Neuronal stem cell (in vitro differentiated cells): Measurements from ENCODE around the gene CHCHD3.

Experiments
- DNase-seq: peaks from one replicate; pipeline ENCODE4 v3.0.0-alpha.2; 2013; ENCODE audit warnings: low spot score
- H2AFZ ChIP-seq: one replicate; pipeline ENCODE4 v1.6.1; 2013; ENCODE audit warnings: mild to moderate bottlenecking, low read length, inconsistent platforms
- H2AK5ac ChIP-seq: 2 replicates; pipeline ENCODE4 v1.6.1; 2013; ENCODE audit warnings: low read depth, mild to moderate bottlenecking, inconsistent platforms, low read length, moderate library complexity, mixed read lengths
- H2BK120ac ChIP-seq: 2 replicates; pipeline ENCODE4 v1.6.1; 2013; ENCODE audit warnings: low read depth, mild to moderate bottlenecking, inconsistent platforms, low read length, moderate library complexity, mixed read lengths
- H2BK12ac ChIP-seq: one replicate; pipeline ENCODE4 v1.6.1; 2013; ENCODE audit warnings: low read length, inconsistent platforms
- H2BK15ac ChIP-seq: 2 replicates; pipeline ENCODE4 v1.6.1; 2013; ENCODE audit warnings: mild to moderate bottlenecking, low read length, inconsistent platforms, mixed read lengths
- H2BK5ac ChIP-seq: one replicate; pipeline ENCODE4 v1.6.1; 2013; ENCODE audit warnings: inconsistent platforms, mild to moderate bottlenecking, low read length, moderate library complexity
- H3K14ac ChIP-seq: one replicate; pipeline ENCODE4 v1.6.1; 2013; ENCODE audit warnings: low read length, inconsistent platforms
- H3K18ac ChIP-seq: 2 replicates; pipeline ENCODE4 v1.6.1; 2013; ENCODE audit warnings: low read length, inconsistent platforms
- H3K23ac ChIP-seq: 2 replicates; pipeline ENCODE4 v1.6.1; 2013; ENCODE audit warnings: low read depth, mild to moderate bottlenecking, mixed read lengths, low read length, inconsistent platforms; ENCODE audit not compliant: poor library complexity
- H3K27ac ChIP-seq: replicated peaks from 3 replicates; pipeline ENCODE4 v1.5.1; 2013; ENCODE audit warnings: low read length, inconsistent platforms
- H3K27me3 ChIP-seq, 3 experiments: 2 replicates each; pipeline ENCODE4 v1.6.1; 2013; ENCODE audit warnings: low read length in 3 of 3, mild to moderate bottlenecking in 2 of 3, inconsistent platforms in 1 of 3, low read depth in 1 of 3, mixed read lengths in 1 of 3, moderate library complexity in 1 of 3; ENCODE audit not compliant: control insufficient read depth in 3 of 3, insufficient read depth in 3 of 3
- H3K36me3 ChIP-seq, 2 donors: replicated peaks in 1 of 2; 2 replicates each; pipeline ENCODE4 v1.6.1; 2013; ENCODE audit warnings: low read length in 2 of 2; ENCODE audit not compliant: control insufficient read depth in 2 of 2, insufficient read depth in 2 of 2
- H3K4ac ChIP-seq: 2 replicates; pipeline ENCODE4 v1.6.1; 2013; ENCODE audit warnings: inconsistent platforms, mild to moderate bottlenecking, low read length, moderate library complexity
- H3K4me1 ChIP-seq, 2 donors: 1 replicate in 1 of 2; 2 replicates in 1 of 2; pipeline ENCODE4 v1.6.1; 2013; ENCODE audit warnings: low read length in 2 of 2, low read depth in 1 of 2; ENCODE audit not compliant: control insufficient read depth in 2 of 2, insufficient read depth in 1 of 2
- H3K4me2 ChIP-seq: one replicate; pipeline ENCODE4 v1.6.1; 2013; ENCODE audit warnings: mild to moderate bottlenecking, low read length, inconsistent platforms; ENCODE audit not compliant: insufficient read depth, poor library complexity, severe bottlenecking
- H3K4me3 ChIP-seq, 2 donors: 2 replicates each; pipeline ENCODE4 v1.5.1; 2013; ENCODE audit warnings: low read length in 2 of 2, mild to moderate bottlenecking in 2 of 2, inconsistent platforms in 1 of 2, moderate library complexity in 1 of 2
- H3K79me1 ChIP-seq: one replicate; pipeline ENCODE4 v1.6.1; 2013; ENCODE audit warnings: low read depth, mild to moderate bottlenecking, inconsistent platforms, low read length, moderate library complexity
- H3K9ac ChIP-seq: one replicate; pipeline ENCODE4 v1.6.1; 2013; ENCODE audit warnings: mild to moderate bottlenecking, low read depth, low read length, inconsistent platforms; ENCODE audit not compliant: poor library complexity
- H3K9me3 ChIP-seq, 2 donors: replicated peaks in 1 of 2; 2 replicates each; pipeline versions ENCODE3 to v1.6.1; 2013; ENCODE audit warnings: low read length in 2 of 2, mild to moderate bottlenecking in 2 of 2, inconsistent platforms in 1 of 2, low read depth in 1 of 2, mixed read lengths in 1 of 2, moderate library complexity in 1 of 2; ENCODE audit not compliant: control insufficient read depth in 2 of 2, insufficient read depth in 1 of 2
- H4K8ac ChIP-seq: one replicate; pipeline ENCODE4 v1.6.1; 2013; ENCODE audit warnings: low read depth, mild to moderate bottlenecking, inconsistent platforms, low read length, moderate library complexity
- H4K91ac ChIP-seq: one replicate; pipeline ENCODE4 v1.6.1; 2013; ENCODE audit warnings: low read length, low read depth, mild to moderate bottlenecking, inconsistent platforms; ENCODE audit not compliant: poor library complexity
- WGBS, 2 donors: extraction: QIAGEN DNeasy Blood & Tissue Kit; methylation state at CpG; one replicate each; pipeline ENCODE4 v1.1.7; 2013; ENCODE audit warnings: missing lambda C conversion rate in 2 of 2, mixed read lengths in 1 of 2; ENCODE audit not compliant: insufficient read length in 2 of 2, insufficient replicate concordance in 1 of 2; ENCODE audit errors: extremely low coverage in 2 of 2; 5-methylcytosine and 5-hydroxymethylcytosine counted together

CHCHD3 gene

DNA sequence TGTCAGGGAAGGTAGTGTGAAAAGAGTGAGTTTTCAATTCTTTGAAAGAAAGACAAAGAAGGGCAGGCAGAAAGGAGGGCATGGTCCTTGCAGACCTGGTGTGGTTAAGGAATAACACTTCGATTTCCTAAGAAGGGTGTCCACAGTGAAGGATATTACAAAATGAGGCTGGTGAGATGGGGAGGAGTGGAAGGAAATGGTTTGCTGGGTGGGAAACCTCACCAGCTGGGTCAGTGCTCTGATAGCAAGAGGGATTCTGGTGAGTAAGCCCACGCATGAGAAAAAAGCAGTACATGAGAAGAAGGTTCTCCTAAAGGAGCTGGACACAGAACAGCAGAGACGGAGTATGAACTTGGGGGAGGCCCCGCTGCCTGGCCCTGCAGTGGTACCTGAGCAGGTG is 275.1 kb downstream of the CHCHD3 start:
- no peak overlapping the region for H3K9ac ChIP-seq
- no peak overlapping the region for H2AK5ac ChIP-seq
- no peak overlapping the region for H2BK5ac ChIP-seq
- no peak overlapping the region for H3K23ac ChIP-seq
- no peak overlapping the region for H3K14ac ChIP-seq
- H2BK120ac ChIP-seq, result no peak overlapping the region
- no peaks in the 10 kb centered on the region for H3K27me3 ChIP-seq
- no peak overlapping the region for H2BK12ac ChIP-seq
- H4K8ac ChIP-seq, result no peak overlapping the region
- H3K18ac ChIP-seq, result no peak overlapping the region
- H2BK15ac ChIP-seq, result no peak overlapping the region
- no peak overlapping the region for H3K4me2 ChIP-seq
- H3K4me3 ChIP-seq, result no peak overlapping the region
- peaks cover 0 to 5% of the 10 kb centered on the region in 2 donors for H3K9me3 ChIP-seq
- peaks cover 0 to 1% of the 10 kb centered on the region in 2 donors for H3K36me3 ChIP-seq
- no CpG with 5 or more reads among the region's 4 CpGs for WGBS, 2 donors
- DNase-seq, result no peak
- no peak overlapping the region for H3K4ac ChIP-seq
- peaks cover 5% of the 10 kb centered on the region in 2 donors for H3K4me1 ChIP-seq
- H2AFZ ChIP-seq, result no peak overlapping the region
- no peak overlapping the region for H4K91ac ChIP-seq
- no peak overlapping the region for H3K27ac ChIP-seq
- no peaks in the 10 kb centered on the region for H3K79me1 ChIP-seq

- H3K36me3 ChIP-seq, result no peaks in the 10 kb centered on the region
- H3K14ac ChIP-seq, result no peak overlapping the region
- no peak overlapping the region for H3K4ac ChIP-seq
- H3K23ac ChIP-seq, result no peak overlapping the region
- no peak overlapping the region for H2BK5ac ChIP-seq
- DNase-seq, result no peak
- H2BK12ac ChIP-seq, result no peak overlapping the region
- H3K9me3 ChIP-seq, result peaks cover 0 to 5% of the 10 kb centered on the region in 2 donors
- no peaks in the 10 kb centered on the region for H3K27me3 ChIP-seq
- H3K79me1 ChIP-seq, result no peaks in the 10 kb centered on the region
- H3K4me2 ChIP-seq, result no peak overlapping the region
- no CpG with 5 or more reads among the region's 5 CpGs for WGBS, 2 donors
- no peak overlapping the region for H3K9ac ChIP-seq
- peaks cover 5% of the 10 kb centered on the region in 2 donors for H3K4me1 ChIP-seq
- no peak overlapping the region for H3K27ac ChIP-seq
- no peak overlapping the region for H4K8ac ChIP-seq
- H3K18ac ChIP-seq, result no peak overlapping the region
- no peak overlapping the region for H3K4me3 ChIP-seq
- H2BK15ac ChIP-seq, result no peak overlapping the region
- H2BK120ac ChIP-seq, result no peak overlapping the region
- no peak overlapping the region for H4K91ac ChIP-seq
- H2AFZ ChIP-seq, result no peak overlapping the region
- H2AK5ac ChIP-seq, result no peak overlapping the region
Measured at GRCh38 chr7:132805766-132806165, 276.1 kb downstream of the CHCHD3 start.

DNA sequence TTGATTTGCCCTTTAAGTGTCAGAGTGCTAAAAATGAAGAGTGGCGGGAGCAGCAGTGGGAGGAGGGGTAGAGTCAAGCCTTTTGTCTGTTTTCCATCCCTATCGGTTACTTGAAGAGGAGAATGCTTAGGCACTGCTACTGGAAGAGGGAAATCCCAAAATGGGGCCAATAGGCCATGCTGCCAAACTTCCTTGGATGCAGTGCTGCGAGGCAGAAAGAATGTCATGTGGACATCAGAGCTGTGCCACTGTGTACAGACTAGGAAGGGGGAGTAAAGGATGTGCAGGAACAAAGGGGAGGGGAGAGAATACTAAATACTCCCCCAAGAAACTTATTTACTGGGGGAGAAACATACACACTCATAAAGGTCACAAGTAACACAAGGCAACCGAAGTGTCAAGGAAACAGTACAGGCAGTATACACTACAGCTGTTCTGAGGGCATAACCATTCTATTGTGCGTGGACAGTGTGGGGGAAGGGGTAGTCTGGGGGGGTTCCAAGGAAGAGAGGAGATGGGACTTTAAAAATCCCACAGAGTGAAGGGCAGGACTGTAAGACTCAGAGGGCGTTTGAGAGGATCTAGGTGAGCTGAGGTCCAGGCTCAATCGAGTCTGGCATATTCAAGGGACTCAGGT is 276.9 kb downstream of the CHCHD3 start:
- Histone ChIP-seq H2BK120ac (no peak overlapping the region), H3K9me3 (peaks cover 0 to 5% of the 10 kb centered on the region in 2 donors), H3K4me1 (peaks cover 5% of the 10 kb centered on the region in 2 donors), H2AK5ac (no peak overlapping the region), H3K4me2 (no peak overlapping the region), H3K14ac (no peak overlapping the region), H3K4me3 (no peak overlapping the region), H2BK5ac (no peak overlapping the region), H3K4ac (no peak overlapping the region), H2BK12ac (no peak overlapping the region), H4K8ac (no peak overlapping the region), H3K36me3 (no peaks in the 10 kb centered on the region), H3K18ac (no peak overlapping the region), H4K91ac (no peak overlapping the region), H3K79me1 (no peaks in the 10 kb centered on the region), H3K9ac (no peak overlapping the region), H3K23ac (no peak overlapping the region), H2AFZ (no peak overlapping the region), H2BK15ac (no peak overlapping the region), H3K27ac (no peak overlapping the region), H3K27me3 (no peaks in the 10 kb centered on the region)
- DNase-seq, result no peak
- WGBS, 2 donors, result no CpG with 5 or more reads among the region's 7 CpGs

DNA sequence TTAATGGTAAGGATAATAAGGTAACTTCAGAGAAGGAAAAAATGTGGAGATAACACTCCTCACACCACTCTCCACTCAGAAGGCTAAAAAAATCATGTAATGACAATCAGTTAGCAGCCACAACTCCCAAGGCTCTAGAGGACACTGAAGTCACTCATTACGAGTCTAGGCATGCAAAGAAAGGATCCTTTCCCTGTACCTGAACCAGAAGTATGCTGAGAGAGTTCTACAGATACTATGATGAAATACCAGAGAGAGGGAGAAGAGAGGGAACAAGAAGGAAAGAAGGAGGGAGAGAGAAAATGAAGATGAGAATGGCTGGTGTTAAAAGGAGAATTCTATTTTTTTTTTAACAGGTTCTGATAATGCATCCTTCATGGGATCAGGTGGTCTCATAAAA is 281.4 kb downstream of the CHCHD3 start:
- Histone ChIP-seq H2AK5ac (no peak overlapping the region), H3K4me2 (no peak overlapping the region), H4K8ac (no peak overlapping the region), H2AFZ (no peak overlapping the region), H3K18ac (no peak overlapping the region), H3K79me1 (no peaks in the 10 kb centered on the region), H3K9ac (no peak overlapping the region), H2BK12ac (no peak overlapping the region), H3K4ac (no peak overlapping the region), H3K27ac (no peak overlapping the region), H3K27me3 (no peaks in the 10 kb centered on the region), H2BK5ac (no peak overlapping the region), H3K36me3 (peaks cover 0 to 10% of the 10 kb centered on the region in 2 donors), H3K4me1 (peaks cover 2 to 5% of the 10 kb centered on the region in 2 donors), H3K23ac (no peak overlapping the region), H3K14ac (no peak overlapping the region), H3K4me3 (no peak overlapping the region), H2BK15ac (no peak overlapping the region), H2BK120ac (no peak overlapping the region), H4K91ac (no peak overlapping the region), H3K9me3 (peaks cover 0 to under 1% of the 10 kb centered on the region in 2 donors)
- no peak for DNase-seq
- WGBS, 2 donors, result no CpG with 5 or more reads among the region's 1 CpG
